SIG-M5 (cell line): Measurements from ENCODE around the gene XK.
"Not testable (repeated sequence)": the region's sequence is repeated elsewhere in the genome, so short reads cannot be mapped to it uniquely, and the experiment has no call there.

Experiments used
- DNase-seq: peaks from one replicate; lab custom pipeline; 2025; lab: John Stamatoyannopoulos, UW

XK gene

DNA sequence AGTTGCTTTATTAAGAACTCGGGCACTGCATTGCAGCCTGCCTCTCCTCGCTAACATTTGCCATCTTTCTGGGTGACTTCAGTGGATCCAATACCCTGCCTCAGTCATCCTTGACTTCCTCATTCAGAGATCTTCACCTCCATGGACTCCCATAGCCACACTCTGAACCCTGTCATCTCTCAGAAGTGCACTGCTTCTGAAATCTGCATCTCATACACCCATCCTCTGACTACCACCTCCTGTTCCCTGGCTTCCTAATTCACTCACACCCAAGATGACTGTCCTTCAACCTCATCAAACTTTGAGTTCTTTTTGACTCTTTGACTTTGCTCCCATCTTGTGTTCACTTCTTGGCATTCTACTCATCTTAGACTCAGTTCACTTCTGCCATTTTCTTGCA is 68.9 kb downstream of the XK start:
- no peak for DNase-seq

DNA sequence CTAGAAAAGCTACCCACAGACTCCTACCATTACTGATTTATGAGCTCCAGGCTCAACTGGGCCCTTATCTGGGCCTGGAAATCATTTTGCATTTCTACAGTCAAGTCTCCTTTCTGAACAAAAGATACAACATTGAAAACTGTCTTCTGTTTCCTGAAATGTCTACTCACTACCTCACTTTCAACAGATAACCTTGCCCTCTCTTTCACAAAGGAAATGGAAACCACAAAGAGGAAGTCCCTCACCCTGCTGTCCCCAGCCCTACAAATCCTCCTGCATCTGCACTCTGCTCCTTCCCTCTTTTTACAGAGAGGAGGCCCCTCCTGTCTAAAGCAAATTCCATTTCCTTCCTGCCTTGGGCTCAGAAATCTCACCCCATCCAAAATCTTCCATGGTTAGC is 69.4 kb downstream of the XK start:
- DNase-seq, result peak; percentile 81

DNA sequence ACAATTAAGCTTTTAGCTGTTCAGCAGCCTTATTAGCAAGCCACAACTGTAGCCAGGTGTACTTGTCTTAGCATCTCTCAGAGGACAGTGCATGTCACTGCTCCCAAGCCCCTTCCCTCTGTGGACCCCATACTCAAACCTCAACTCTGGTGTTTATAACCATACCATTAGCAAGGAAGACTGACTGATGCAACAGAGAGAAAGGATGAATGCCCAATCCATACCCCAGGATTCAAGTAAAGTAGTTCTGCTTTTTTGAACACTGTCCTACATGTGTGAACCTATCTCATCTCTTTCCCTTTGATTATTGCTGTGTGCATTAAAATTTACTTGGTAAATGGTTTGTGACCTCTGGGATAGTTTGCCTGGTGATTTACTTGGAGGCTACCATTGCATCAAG is 71.5 kb downstream of the XK start:
- DNase-seq, result no peak

DNA sequence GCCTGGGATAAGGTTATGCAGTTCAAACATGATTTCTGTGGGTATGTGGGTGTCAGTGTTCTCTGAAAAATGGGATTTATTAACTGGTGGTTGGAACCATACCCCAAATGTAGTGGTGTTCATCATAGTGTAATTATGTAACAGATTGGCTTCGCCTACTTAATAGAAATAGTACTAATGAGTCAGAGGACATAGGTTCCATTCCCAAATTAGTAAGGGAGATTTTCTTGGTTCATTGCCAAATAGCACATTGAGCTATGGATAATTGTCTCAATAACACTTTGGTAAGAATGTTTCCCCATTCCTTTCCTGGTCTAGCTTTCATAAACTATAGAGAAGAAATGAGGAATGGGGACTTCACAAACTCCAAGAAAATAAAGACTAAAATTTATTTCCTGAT is 73.8 kb downstream of the XK start:
- DNase-seq, result no peak

DNA sequence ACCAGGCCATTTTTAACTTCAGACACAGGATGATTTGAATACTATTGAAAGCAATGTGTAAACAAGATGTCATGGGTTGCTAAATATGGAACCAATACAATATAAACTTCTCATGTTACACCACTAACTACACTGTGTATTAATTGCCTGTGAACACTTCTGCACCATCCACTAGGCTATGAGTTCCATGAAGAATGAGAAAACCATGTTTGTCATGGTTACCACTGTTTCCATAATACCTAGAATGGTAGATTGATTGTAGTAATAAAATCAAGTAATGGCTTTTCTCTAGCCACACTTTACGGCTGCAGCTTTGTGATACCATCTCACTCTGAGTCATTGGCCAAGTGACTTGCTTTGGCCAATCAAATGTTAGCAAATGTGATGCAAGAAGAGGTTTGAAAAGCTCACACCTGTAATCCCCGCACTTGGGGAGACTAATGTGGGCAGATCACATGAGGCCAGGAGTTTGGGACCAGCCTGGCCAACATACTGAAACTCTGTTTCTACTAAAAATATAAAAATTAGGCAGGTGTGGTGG is 74.4 kb downstream of the XK start:
- no peak for DNase-seq

DNA sequence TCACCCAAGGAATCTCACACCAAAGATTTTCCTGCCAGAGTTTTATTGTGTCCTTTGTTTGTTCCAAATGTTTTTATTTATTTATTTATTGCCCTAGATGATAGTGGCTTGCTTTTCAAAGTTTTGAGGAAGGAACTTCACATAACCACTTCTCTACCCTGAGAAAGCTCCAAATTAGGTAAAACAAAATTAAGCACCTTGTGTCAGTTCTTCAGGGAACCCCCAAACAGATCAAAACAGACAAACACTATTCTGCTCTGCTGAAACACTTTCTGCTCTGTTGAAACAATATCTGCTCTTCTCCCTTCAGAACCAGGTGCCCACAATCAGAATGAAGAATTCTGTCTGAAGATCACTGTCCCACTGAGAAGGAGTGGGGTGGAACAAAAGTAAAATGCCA is 77.8 kb downstream of the XK start:
- DNase-seq, result no peak

GRCh38 chrX:37765507-37765906 is 79.9 kb downstream of the XK start:
- no peak for DNase-seq

DNA sequence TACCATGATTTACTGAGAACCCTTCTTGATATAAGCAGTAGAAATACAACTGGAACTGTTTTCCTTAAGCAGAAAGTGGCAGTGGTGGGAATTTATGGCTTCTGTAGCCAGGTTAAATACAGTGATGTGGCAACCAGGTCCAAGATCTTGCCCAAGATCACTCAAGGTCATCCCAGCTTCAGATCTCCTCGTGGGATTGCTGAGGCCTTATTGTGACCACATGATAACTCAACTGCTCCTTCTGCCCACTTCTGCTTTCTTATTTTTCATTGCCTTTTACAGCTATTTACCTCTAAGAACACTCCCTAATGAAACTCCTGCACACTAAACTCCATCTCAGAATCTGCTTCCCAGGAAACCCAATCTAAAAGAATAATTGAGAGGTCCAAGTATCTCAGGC is 81.8 kb downstream of the XK start:
- no peak for DNase-seq

GRCh38 chrX:37768866-37769265 is 83.3 kb downstream of the XK start:
- DNase-seq, result not testable (repeated sequence)

DNA sequence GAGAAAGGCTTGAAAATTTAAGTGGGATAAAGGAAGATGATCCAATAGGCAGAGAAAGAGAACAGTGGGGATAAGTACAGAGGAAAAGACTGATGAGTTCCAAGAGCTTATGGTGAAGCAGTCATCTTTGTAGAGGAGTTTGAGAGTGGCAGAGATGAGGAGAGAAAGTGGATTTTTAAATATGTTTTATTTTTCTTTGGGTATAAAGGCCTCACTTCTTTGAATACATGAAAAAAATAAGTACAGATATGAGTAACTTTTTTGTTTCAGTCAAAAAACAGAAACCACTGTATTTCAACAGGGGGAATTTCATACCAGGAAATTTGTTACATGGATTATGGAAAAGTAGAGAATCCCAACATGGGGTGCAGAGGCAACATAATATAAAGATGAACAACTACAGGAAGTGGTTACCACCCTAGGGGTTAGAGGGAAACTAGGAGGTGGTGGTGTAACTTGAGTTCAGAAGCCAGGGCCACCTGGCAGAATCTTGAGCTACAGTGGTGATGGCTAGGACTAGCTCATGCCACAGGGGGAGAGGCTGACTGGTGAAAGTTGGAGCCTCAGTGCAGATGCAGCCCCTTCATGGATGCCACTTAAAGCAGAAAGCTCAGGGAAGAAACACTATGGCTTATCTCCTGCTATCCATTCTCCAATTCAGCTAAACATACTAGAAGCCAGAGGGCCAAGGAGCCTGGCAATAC is 90.8 kb downstream of the XK start:
- DNase-seq, result no peak

- no peak for DNase-seq
Observed at GRCh38 chrX:37776987-37777325, 91.4 kb downstream of the XK start.

DNA sequence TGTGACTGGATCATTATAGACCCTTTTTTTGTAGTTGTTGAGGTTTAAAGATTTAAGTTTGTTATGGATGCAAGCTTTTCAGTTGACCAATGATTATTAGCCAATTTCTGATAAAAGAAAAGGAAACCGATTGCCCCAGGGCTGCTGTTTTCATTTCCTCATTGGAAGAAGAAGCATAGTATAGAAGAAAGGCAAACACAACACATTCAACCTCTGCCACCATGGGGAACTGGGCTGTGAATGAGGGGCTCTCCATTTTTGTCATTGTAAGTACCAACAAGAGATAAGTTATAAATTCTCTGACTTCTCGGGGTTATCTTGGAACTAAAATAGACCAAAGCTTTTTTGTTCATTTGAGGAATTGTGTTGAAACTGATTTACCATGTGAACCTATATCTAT is 94.3 kb downstream of the XK start, which contains the start of gene CYBB:
Gene CYBB (plus strand): TSS at position 203 of the 400 bp plus-strand sequence. CDS start 19 bp downstream, at position 222.
- no peak for DNase-seq

DNA sequence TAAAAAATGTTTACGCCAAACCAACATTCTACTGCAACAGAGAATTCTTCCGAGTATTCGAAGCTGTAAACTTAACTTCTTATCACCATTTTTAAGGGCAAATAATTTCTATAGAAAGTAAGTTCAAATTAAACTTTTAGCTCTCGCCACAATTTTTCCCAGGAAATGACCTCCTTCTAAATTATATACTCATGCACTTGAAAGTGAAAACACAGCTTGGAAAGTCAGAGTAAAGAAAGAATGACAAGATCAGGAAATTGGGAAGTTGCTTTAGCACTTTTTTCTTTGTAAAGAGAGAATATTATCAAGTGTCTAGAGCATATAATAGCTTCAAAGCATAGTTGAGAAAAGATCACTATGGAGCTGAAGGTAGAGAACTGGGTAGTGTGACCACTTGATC is 95.5 kb downstream of the XK start:
- DNase-seq, result no peak
